H9 (cell line): ENCODE results near the gene ZBTB47. TPM values are rescaled to one million over a fixed set of nuclear protein-coding genes. Genes with fewer than 3 reads are reported as not detected.

ENCODE experiments used
- DNase-seq: peaks from one replicate; pipeline ENCODE4 v3.0.0-alpha.2; 2017
- H2AFZ ChIP-seq: one replicate; pipeline ENCODE4 v1.6.1; 2013; ENCODE audit warnings: mild to moderate bottlenecking, low read length, control low read depth, moderate library complexity
- H2AK5ac ChIP-seq: 2 replicates; pipeline ENCODE4 v1.6.1; 2013; ENCODE audit warnings: low read length, control low read depth, mixed read lengths; ENCODE audit not compliant: insufficient read length
- H2BK120ac ChIP-seq: one replicate; pipeline ENCODE4 v1.6.1; 2013; ENCODE audit warnings: low read depth, mild to moderate bottlenecking, low read length, control low read depth, inconsistent platforms; ENCODE audit not compliant: poor library complexity, severe bottlenecking
- H2BK12ac ChIP-seq: 2 replicates; pipeline ENCODE4 v1.6.1; 2013; ENCODE audit warnings: low read length, control low read depth, mixed read lengths, low read depth; ENCODE audit not compliant: insufficient read length
- H2BK15ac ChIP-seq: 2 replicates; pipeline ENCODE4 v1.6.1; 2013; ENCODE audit warnings: low read depth, low read length, control low read depth
- H2BK20ac ChIP-seq: one replicate; pipeline ENCODE4 v1.6.1; 2013; ENCODE audit warnings: low read depth, mild to moderate bottlenecking, low read length, control low read depth, inconsistent platforms; ENCODE audit not compliant: poor library complexity, severe bottlenecking
- H2BK5ac ChIP-seq: 2 replicates; pipeline ENCODE4 v1.6.1; 2013; ENCODE audit warnings: low read length, control low read depth, mixed read lengths; ENCODE audit not compliant: insufficient read length
- H3K14ac ChIP-seq: 2 replicates; pipeline ENCODE4 v1.6.1; 2013; ENCODE audit warnings: low read length, control low read depth; ENCODE audit not compliant: insufficient read depth
- H3K18ac ChIP-seq: 2 replicates; pipeline ENCODE4 v1.6.1; 2013; ENCODE audit warnings: low read depth, mild to moderate bottlenecking, mixed read lengths, low read length, control low read depth; ENCODE audit not compliant: insufficient read length
- H3K23ac ChIP-seq: 2 replicates; pipeline ENCODE4 v1.6.1; 2013; ENCODE audit warnings: low read length, control low read depth, mixed read lengths, low read depth; ENCODE audit not compliant: insufficient read length
- H3K23me2 ChIP-seq: 2 replicates; pipeline ENCODE4 v1.6.1; 2013; ENCODE audit warnings: low read depth, mild to moderate bottlenecking, mixed read lengths, low read length, control low read depth; ENCODE audit not compliant: insufficient read length, poor library complexity, severe bottlenecking
- H3K27ac ChIP-seq: 2 replicates; pipeline ENCODE4 v1.5.1; 2013; ENCODE audit warnings: low read length, control low read depth, mixed read lengths, low read depth; ENCODE audit not compliant: insufficient read length
- H3K27me3 ChIP-seq: 2 replicates; pipeline ENCODE4 v1.6.1; 2013; ENCODE audit warnings: low read length, control low read depth, inconsistent platforms; ENCODE audit not compliant: insufficient read depth
- H3K4ac ChIP-seq: 2 replicates; pipeline ENCODE4 v1.6.1; 2013; ENCODE audit warnings: low read depth, mild to moderate bottlenecking, control low read depth, inconsistent platforms, low read length, moderate library complexity
- H3K4me1 ChIP-seq: 2 replicates; pipeline ENCODE4 v1.6.1; 2013; ENCODE audit warnings: low read length, control low read depth, inconsistent platforms; ENCODE audit not compliant: insufficient read depth
- H3K4me2 ChIP-seq: 2 replicates; pipeline ENCODE4 v1.6.1; 2013; ENCODE audit warnings: low read length, control low read depth, mixed read lengths; ENCODE audit not compliant: insufficient read length, insufficient read depth
- H3K56ac ChIP-seq: 2 replicates; pipeline ENCODE4 v1.6.1; 2013; ENCODE audit warnings: low read depth, mild to moderate bottlenecking, mixed read lengths, low read length, control low read depth; ENCODE audit not compliant: insufficient read length
- H3K79me1 ChIP-seq: 2 replicates; pipeline ENCODE4 v1.6.1; 2013; ENCODE audit warnings: low read depth, mild to moderate bottlenecking, moderate library complexity, low read length, control low read depth, inconsistent platforms; ENCODE audit not compliant: insufficient read depth, poor library complexity, severe bottlenecking
- H3K79me2 ChIP-seq: 2 replicates; pipeline ENCODE4 v1.6.1; 2013; ENCODE audit warnings: low read length, control low read depth, inconsistent platforms; ENCODE audit not compliant: insufficient read depth
- H3K9ac ChIP-seq: 2 replicates; pipeline ENCODE4 v1.6.1; 2013; ENCODE audit warnings: low read length, control low read depth, mixed read lengths; ENCODE audit not compliant: insufficient read length; ENCODE audit errors: extremely low read depth
- H3K9me3 ChIP-seq: one replicate; pipeline ENCODE4 v1.6.1; 2013; ENCODE audit warnings: low read depth, low read length, inconsistent platforms; ENCODE audit not compliant: control insufficient read depth
- H3T11ph ChIP-seq: one replicate; pipeline ENCODE4 v1.6.1; 2013; ENCODE audit warnings: mild to moderate bottlenecking, low read length, control low read depth, inconsistent platforms
- H4K20me1 ChIP-seq: one replicate; pipeline ENCODE4 v1.6.1; 2013; ENCODE audit not compliant: control insufficient read depth, insufficient read length, insufficient read depth
- H4K5ac ChIP-seq: 2 replicates; pipeline ENCODE4 v1.6.1; 2013; ENCODE audit warnings: low read depth, mild to moderate bottlenecking, mixed read lengths, low read length, control low read depth; ENCODE audit not compliant: insufficient read length
- H4K8ac ChIP-seq: replicated peaks from 2 replicates; pipeline ENCODE4 v1.6.1; 2013; ENCODE audit warnings: low read length, control low read depth, mixed read lengths, low read depth; ENCODE audit not compliant: insufficient read length
- H4K91ac ChIP-seq: 2 replicates; pipeline ENCODE4 v1.6.1; 2013; ENCODE audit warnings: low read depth, mild to moderate bottlenecking, moderate library complexity, mixed read lengths, low read length, control low read depth; ENCODE audit not compliant: insufficient read length
- H3K27ac Mint-ChIP-seq, 3 experiments: 2 replicates in 2 of 3; 3 replicates in 1 of 3; pipeline ENCODE4 v1.8.0; 2020 to 2021; ENCODE audit warnings: mixed read lengths in 3 of 3, mild to moderate bottlenecking in 1 of 3, moderate library complexity in 1 of 3
- H3K27me3 Mint-ChIP-seq: 2 replicates; pipeline ENCODE4 v1.8.0; 2021; ENCODE audit warnings: low read depth, mild to moderate bottlenecking, moderate library complexity, mixed read lengths
- H3K36me3 Mint-ChIP-seq, 3 experiments: 2 replicates in 2 of 3; 3 replicates in 1 of 3; pipeline ENCODE4 v1.8.0; 2020 to 2021; ENCODE audit warnings: low read depth in 3 of 3, mixed read lengths in 3 of 3; ENCODE audit not compliant: insufficient read depth in 1 of 3
- H3K4me1 Mint-ChIP-seq, 2 experiments: 2 replicates each; pipeline ENCODE4 v1.8.0; 2020; ENCODE audit warnings: mixed read lengths in 2 of 2
- H3K4me3 Mint-ChIP-seq, 2 experiments: 2 replicates in 1 of 2; 3 replicates in 1 of 2; pipeline ENCODE4 v1.8.0; 2020 to 2021; ENCODE audit warnings: mild to moderate bottlenecking in 2 of 2, mixed read lengths in 2 of 2, moderate library complexity in 1 of 2
- H3K9me3 Mint-ChIP-seq, 2 experiments: 2 replicates in 1 of 2; 3 replicates in 1 of 2; pipeline ENCODE4 v1.8.0; 2020; ENCODE audit warnings: mild to moderate bottlenecking in 2 of 2, mixed read lengths in 2 of 2, moderate library complexity in 1 of 2
- CTCF ChIP-seq: fragments of 200-600 bp; sonication (generic); conservative IDR thresholded peaks from 3 replicates; pipeline ENCODE4 v1.8.0; 2021; ENCODE audit warnings: antibody characterized with exemption, mild to moderate bottlenecking
- WGBS: extraction: QIAGEN DNeasy Blood & Tissue Kit; methylation state at CpG from one replicate; pipeline ENCODE4 v1.1.7; 2013; ENCODE audit warnings: missing lambda C conversion rate, low lambda C conversion rate, mixed read lengths; ENCODE audit not compliant: insufficient read length; ENCODE audit errors: extremely low coverage; 5-methylcytosine and 5-hydroxymethylcytosine counted together
- total RNA-seq: library from RNA; stranded (reverse); gene quantifications from 2 replicates; pipeline ENCODE4 v1.2.1, GENCODE V29; 2021

The ZBTB47 gene
- total RNA-seq, 1 experiment from 2014 or later = 3.6 TPM

GRCh38 chr3:42712688-42713372 is 59.3 kb downstream of the ZBTB47 start:
- Mint-ChIP-seq H3K27me3 (peaks cover 5% of the 10 kb centered on the region), H3K4me3 (no peak overlapping the region), H3K4me1 (no peaks in the 10 kb centered on the region), H3K27ac (no peak overlapping the region), H3K36me3 (no peaks in the 10 kb centered on the region), H3K9me3 (no peaks in the 10 kb centered on the region; a peak in 1 of 5 replicates)
- Histone ChIP-seq H3K79me2 (no peaks in the 10 kb centered on the region), H2AFZ (no peak overlapping the region), H4K20me1 (no peaks in the 10 kb centered on the region), H3T11ph (no peak overlapping the region), H3K23me2 (no peaks in the 10 kb centered on the region), H2BK120ac (no peak overlapping the region), H4K8ac (no peak overlapping the region), H3K27ac (no peak overlapping the region), H3K56ac (no peak overlapping the region), H4K91ac (no peak overlapping the region), H3K4me1 (no peaks in the 10 kb centered on the region), H2BK12ac (no peak overlapping the region), H4K5ac (no peak overlapping the region), H3K4ac (no peak overlapping the region), H3K9ac (no peak overlapping the region), H3K79me1 (no peaks in the 10 kb centered on the region), H3K14ac (no peak overlapping the region; the same call in 1 of the 2 replicates), H2BK5ac (no peak overlapping the region), H3K27me3 (no peaks in the 10 kb centered on the region), H2BK15ac (no peak overlapping the region), H3K9me3 (no peaks in the 10 kb centered on the region), H2AK5ac (no peak overlapping the region), H2BK20ac (no peak overlapping the region), H3K18ac (no peak overlapping the region), H3K23ac (no peak overlapping the region), H3K4me2 (no peak overlapping the region)
- WGBS = no CpG with 5 or more reads among the region's 5 CpGs
- no peak for DNase-seq
- TF ChIP-seq CTCF = no peak
